Neutrophil (primary cell): ENCODE results near the gene KRTAP5-1.
"Not testable (repeated sequence)": the region's sequence is repeated elsewhere in the genome, so short reads cannot be mapped to it uniquely, and the experiment has no call there.

Experiments
- H3K27ac ChIP-seq: fragments of 200-600 bp; sonication (generic); 2 replicates; pipeline ENCODE4 v1.5.1; 2016; ENCODE audit warnings: mild to moderate bottlenecking, moderate library complexity
- H3K27me3 ChIP-seq: fragments of 200-600 bp; sonication (generic); 2 replicates; pipeline ENCODE4 v1.6.0; 2016; ENCODE audit warnings: mild to moderate bottlenecking
- H3K36me3 ChIP-seq: fragments of 200-600 bp; sonication (generic); 2 replicates; pipeline ENCODE4 v1.5.1; 2017
- H3K4me1 ChIP-seq, 2 experiments: fragments of 200-600 bp in 1 of 2; sonication (generic) in 1 of 2; 1 replicate in 1 of 2; 2 replicates in 1 of 2; pipeline versions ENCODE4 v1.5.1 to v1.6.1; 2013 to 2016; ENCODE audit warnings: low read depth in 1 of 2, low read length in 1 of 2, mild to moderate bottlenecking in 1 of 2, moderate library complexity in 1 of 2; ENCODE audit not compliant: control insufficient read depth in 1 of 2, insufficient read depth in 1 of 2
- H3K4me3 ChIP-seq, 2 experiments: fragments of 200-600 bp in 1 of 2; sonication (generic) in 1 of 2; 1 replicate in 1 of 2; 2 replicates in 1 of 2; pipeline ENCODE4 v1.5.1; 2013 to 2016; ENCODE audit warnings: low read depth in 1 of 2, low read length in 1 of 2, mild to moderate bottlenecking in 1 of 2, moderate library complexity in 1 of 2
- H3K9me3 ChIP-seq: fragments of 200-600 bp; sonication (generic); 2 replicates; pipeline ENCODE4 v1.5.1; 2016
- CTCF ChIP-seq: fragments of 200-600 bp; sonication (generic); IDR thresholded peaks from 2 replicates; pipeline ENCODE4 v1.5.1; 2016; ENCODE audit warnings: antibody characterized with exemption

The KRTAP5-1 gene

GRCh38 chr11:1586699-1587098, 1.6 kb upstream of the KRTAP5-1 start:
- H3K36me3 ChIP-seq = no peaks in the 10 kb centered on the region
- H3K27me3 ChIP-seq = peaks cover 69% of the 10 kb centered on the region
- H3K9me3 ChIP-seq = no peaks in the 10 kb centered on the region
- no peak overlapping the region for H3K4me3 ChIP-seq
- TF ChIP-seq CTCF = no peak
- peaks cover 8 to 9% of the 10 kb centered on the region in 2 experiments for H3K4me1 ChIP-seq
- no peak overlapping the region for H3K27ac ChIP-seq

GRCh38 chr11:1582909-1583308, 2.2 kb downstream of the KRTAP5-1 start:
- H3K4me3 ChIP-seq, H3K4me1 ChIP-seq, H3K27ac ChIP-seq, H3K36me3 ChIP-seq, H3K9me3 ChIP-seq: not testable (repeated sequence)
- H3K27me3 ChIP-seq = peaks cover 58% of the 10 kb centered on the region

GRCh38 chr11:1581976-1582375, 3.1 kb downstream of the KRTAP5-1 start:
- Histone ChIP-seq H3K27ac (no peak overlapping the region), H3K4me1 (no peaks in the 10 kb centered on the region), H3K27me3 (peaks cover 60% of the 10 kb centered on the region), H3K9me3 (no peaks in the 10 kb centered on the region), H3K36me3 (no peaks in the 10 kb centered on the region), H3K4me3 (no peak overlapping the region)
- TF ChIP-seq CTCF = no peak

GRCh38 chr11:1576825-1577224, 8.3 kb downstream of the KRTAP5-1 start:
- H3K36me3 ChIP-seq = no peaks in the 10 kb centered on the region
- H3K27ac ChIP-seq = no peak overlapping the region
- H3K9me3 ChIP-seq = no peaks in the 10 kb centered on the region
- no peak for TF ChIP-seq CTCF
- H3K4me3 ChIP-seq = no peak overlapping the region
- peaks cover 0 to 14% of the 10 kb centered on the region in 2 experiments for H3K4me1 ChIP-seq
- H3K27me3 ChIP-seq = peaks cover 64% of the 10 kb centered on the region

- not testable (repeated sequence) for H3K27ac ChIP-seq, H3K36me3 ChIP-seq, H3K9me3 ChIP-seq, H3K4me3 ChIP-seq
- H3K27me3 ChIP-seq = peaks cover 73% of the 10 kb centered on the region
- H3K4me1 ChIP-seq = peaks cover 0 to 14% of the 10 kb centered on the region in 2 experiments
Measured at GRCh38 chr11:1575756-1576155, 9.3 kb downstream of the KRTAP5-1 start.

GRCh38 chr11:1574933-1575242, 10.2 kb downstream of the KRTAP5-1 start:
- Histone ChIP-seq H3K9me3 (no peaks in the 10 kb centered on the region), H3K27me3 (peaks cover 81% of the 10 kb centered on the region), H3K27ac (no peak overlapping the region), H3K4me3 (no peak overlapping the region), H3K4me1 (peaks cover 0 to 14% of the 10 kb centered on the region in 2 experiments), H3K36me3 (no peaks in the 10 kb centered on the region)
- no peak for TF ChIP-seq CTCF
